ENCODE measurements around the gene TNFRSF8. TPM values are rescaled to one million over a fixed set of nuclear protein-coding genes. Genes with fewer than 3 reads are reported as not detected.

The TNFRSF8 gene
- polyA plus RNA-seq, 2 of the 4 experiments (the other 2 are of a cell fraction), result 0.05 TPM; not detected in 1

DNA sequence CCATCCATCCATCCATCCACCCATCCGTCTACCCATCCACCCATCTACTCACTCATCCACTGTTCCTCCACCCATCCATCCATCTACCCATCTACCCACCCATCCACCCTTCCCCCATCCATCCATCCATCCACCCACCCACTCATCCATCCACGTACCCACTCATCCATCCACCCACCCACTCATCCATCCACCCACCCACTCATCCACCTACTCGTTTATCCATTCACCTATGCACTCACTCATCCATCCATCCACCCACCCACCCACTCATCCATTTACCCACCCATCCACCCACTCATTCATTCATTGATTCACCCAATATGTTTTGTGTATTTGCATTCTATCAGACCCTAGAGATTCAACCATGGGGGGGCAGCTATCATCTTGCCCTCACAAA is 27.2 kb downstream of the TNFRSF8 start:
- DNase-seq (ENCODE audit: low read depth in 1 of 2, low spot score in 1 of 2) (no peak), FAIRE-seq (no peak), ATAC-seq (no peak)
- ChIA-PET CTCF (interaction anchor here (1.2 to 1.3 kb wide), 2 partner anchors 11 to 17 kb away, joined by 3 to 6 read pairs; no protein-coding TSS in a partner anchor), POLR2A (no interaction called here)
- H3K4me3 ChIP-seq, result no peak overlapping the region
- H3K4me2 ChIP-seq, result no peak overlapping the region
- no peak overlapping the region for H3K27ac ChIP-seq
- TF ChIP-seq JUNB (IDR thresholded peaks at IDR 0.05) (no peak), CBX2 (IDR thresholded peaks at IDR 0.05; ENCODE audit: borderline replicate concordance, low read depth) (no peak), TP53 (CRISPR knock-in tag; IDR thresholded peaks at IDR 0.05) (no peak), NPAS2 (CRISPR knock-in tag; IDR thresholded peaks at IDR 0.05; ENCODE audit: borderline replicate concordance) (no peak), CTCF (IDR thresholded peaks at IDR 0.05) (no peak), BHLHE40 (IDR thresholded peaks at IDR 0.05; ENCODE audit: low read depth, low read length) (no peak), ZFP36 (IDR thresholded peaks at IDR 0.05; ENCODE audit: borderline replicate concordance, partially characterized antibody) (no peak), CBX8 (IDR thresholded peaks at IDR 0.05) (no peak), KDM5A (IDR thresholded peaks at IDR 0.05) (no peak), FOSL2 (IDR thresholded peaks at IDR 0.05) (no peak), FOSL2 (CRISPR knock-in tag; IDR thresholded peaks at IDR 0.05) (no peak), REST (IDR thresholded peaks at IDR 0.05) (no peak), ZNF302 (CRISPR knock-in tag; IDR thresholded peaks at IDR 0.05) (no peak), ZSCAN20 (CRISPR knock-in tag; IDR thresholded peaks at IDR 0.05) (no peak), CHD2 (IDR thresholded peaks at IDR 0.05; ENCODE audit: low read length, partially characterized antibody) (no peak), RFX5 (IDR thresholded peaks at IDR 0.05) (no peak), MYC (IDR thresholded peaks at IDR 0.05; ENCODE audit: borderline replicate concordance, low read length) (no peak)
- TF ChIP-seq, protein P1, sequence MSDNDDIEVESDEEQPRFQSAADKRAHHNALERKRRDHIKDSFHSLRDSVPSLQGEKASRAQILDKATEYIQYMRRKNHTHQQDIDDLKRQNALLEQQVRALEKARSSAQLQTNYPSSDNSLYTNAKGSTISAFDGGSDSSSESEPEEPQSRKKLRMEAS (IDR thresholded peaks at IDR 0.05), result no peak
- TF ChIP-seq, protein P2, sequence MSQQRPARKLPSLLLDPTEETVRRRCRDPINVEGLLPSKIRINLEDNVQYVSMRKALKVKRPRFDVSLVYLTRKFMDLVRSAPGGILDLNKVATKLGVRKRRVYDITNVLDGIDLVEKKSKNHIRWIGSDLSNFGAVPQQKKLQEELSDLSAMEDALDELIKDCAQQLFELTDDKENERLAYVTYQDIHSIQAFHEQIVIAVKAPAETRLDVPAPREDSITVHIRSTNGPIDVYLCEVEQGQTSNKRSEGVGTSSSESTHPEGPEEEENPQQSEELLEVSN (IDR thresholded peaks at IDR 0.05; ENCODE audit: borderline replicate concordance, low read depth), result no peak
- TF ChIP-seq, protein P3, sequence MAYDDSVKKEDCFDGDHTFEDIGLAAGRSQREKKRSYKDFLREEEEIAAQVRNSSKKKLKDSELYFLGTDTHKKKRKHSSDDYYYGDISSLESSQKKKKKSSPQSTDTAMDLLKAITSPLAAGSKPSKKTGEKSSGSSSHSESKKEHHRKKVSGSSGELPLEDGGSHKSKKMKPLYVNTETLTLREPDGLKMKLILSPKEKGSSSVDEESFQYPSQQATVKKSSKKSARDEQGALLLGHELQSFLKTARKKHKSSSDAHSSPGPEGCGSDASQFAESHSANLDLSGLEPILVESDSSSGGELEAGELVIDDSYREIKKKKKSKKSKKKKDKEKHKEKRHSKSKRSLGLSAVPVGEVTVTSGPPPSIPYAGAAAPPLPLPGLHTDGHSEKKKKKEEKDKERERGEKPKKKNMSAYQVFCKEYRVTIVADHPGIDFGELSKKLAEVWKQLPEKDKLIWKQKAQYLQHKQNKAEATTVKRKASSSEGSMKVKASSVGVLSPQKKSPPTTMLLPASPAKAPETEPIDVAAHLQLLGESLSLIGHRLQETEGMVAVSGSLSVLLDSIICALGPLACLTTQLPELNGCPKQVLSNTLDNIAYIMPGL (CRISPR knock-in tag; IDR thresholded peaks at IDR 0.05; ENCODE audit: borderline replicate concordance), result no peak
- WGBS (ENCODE audit: missing lambda C conversion rate), result 4% methylated on average over 3 of the region's 3 CpGs
- H3K4me1 ChIP-seq, result no peaks in the 10 kb centered on the region
- no peaks in the 10 kb centered on the region for H3K9me3 ChIP-seq

Data from A549 (cell line).